ENCODE measurements around the gene TRAF7. TPM values are rescaled to one million over a fixed set of nuclear protein-coding genes. Genes with fewer than 3 reads are reported as not detected.
A peak's percentile ranks its signal among the peaks of the same experiment; 100 is the strongest.

The TRAF7 gene
- total and polyA plus RNA-seq, 2 of the 13 experiments (the other 11 are each of a cell fraction or from before 2014, with no cell fraction given), result 47.9 to 65.6 TPM

DNA sequence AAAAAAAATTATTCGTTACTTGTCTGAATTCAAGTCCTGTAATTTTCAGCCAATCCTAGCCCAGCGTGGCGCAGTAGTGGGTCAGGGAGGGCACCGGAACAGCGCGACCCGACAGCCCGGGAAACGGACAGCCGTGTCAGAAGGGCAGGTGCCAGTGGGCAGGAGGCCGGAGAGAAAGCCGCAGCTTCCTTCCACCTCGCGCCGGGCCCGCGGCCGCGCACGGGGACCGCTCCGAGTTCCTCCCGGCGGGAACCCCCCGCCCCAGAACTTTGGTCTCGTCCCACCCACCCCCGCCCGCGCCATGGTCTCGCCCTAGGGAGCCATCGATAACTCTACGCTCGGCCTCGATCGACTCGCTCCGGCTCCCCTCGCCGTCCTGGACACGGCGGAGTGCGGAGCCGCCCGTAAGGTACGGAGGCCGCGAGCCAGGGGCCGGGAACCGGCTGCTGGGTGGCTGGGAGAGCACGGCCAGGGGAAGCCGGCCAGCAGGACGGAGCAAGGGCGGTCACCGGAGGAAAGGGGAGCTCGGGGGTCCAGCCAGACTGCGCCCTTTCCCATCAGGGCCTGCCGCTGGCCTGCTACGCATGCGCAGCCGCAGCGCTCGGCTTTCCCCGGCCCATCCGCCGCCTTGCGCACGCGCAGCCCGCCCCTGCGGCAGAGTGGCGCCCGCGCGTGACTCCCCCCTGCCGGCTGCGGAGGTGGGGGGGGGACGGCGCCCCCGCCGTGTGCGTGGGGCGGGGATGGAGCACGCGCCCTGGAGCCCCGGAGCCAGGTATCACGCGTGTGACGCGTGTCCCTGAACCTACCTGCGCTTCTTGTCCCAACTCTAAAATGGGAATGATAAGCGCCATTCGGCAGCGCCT, 49.8 kb downstream of the TRAF7 start, which contains the start of gene MLST8 (continued):
- TF ChIP-seq HDAC2 (CRISPR knock-in tag; IDR thresholded peaks at IDR 0.05) (peak; percentile 50), SAP130 (CRISPR knock-in tag; IDR thresholded peaks at IDR 0.05; ENCODE audit: low read depth) (peak; percentile 74), RBAK (CRISPR knock-in tag; IDR thresholded peaks at IDR 0.05) (no peak), TEAD3 (CRISPR knock-in tag; optimal IDR thresholded peaks at IDR 0.05; ENCODE audit: borderline replicate concordance) (no peak), ASH2L (IDR thresholded peaks at IDR 0.05; ENCODE audit: insufficient read length, low read depth, low read length) (peak; percentile 89), ZNF292 (CRISPR knock-in tag; IDR thresholded peaks at IDR 0.05; ENCODE audit: borderline replicate concordance, low read depth) (no peak), ZBTB20 (CRISPR knock-in tag; IDR thresholded peaks at IDR 0.05; ENCODE audit: borderline replicate concordance, low read depth) (no peak), ZNF138 (CRISPR knock-in tag; IDR thresholded peaks at IDR 0.05; ENCODE audit: low read depth) (0 out of 2 replicates have a peak, but pooled peaks have one; percentile 15), HNRNPUL1 (IDR thresholded peaks at IDR 0.05; ENCODE audit: low read depth, low read length) (no peak), CHCHD3 (CRISPR knock-in tag; IDR thresholded peaks at IDR 0.05) (no peak), FOXK2 (IDR thresholded peaks at IDR 0.05) (peak; percentile 86), PHF20 (CRISPR knock-in tag; IDR thresholded peaks at IDR 0.05) (peak; percentile 75; the same call in 1 of the 2 replicates), MYNN (CRISPR knock-in tag; IDR thresholded peaks at IDR 0.05; ENCODE audit: low read depth) (0 out of 2 replicates have a peak, but pooled peaks have one; percentile 68), PHF8 (CRISPR knock-in tag; IDR thresholded peaks at IDR 0.05) (peak; percentile 100), FIP1L1 (IDR thresholded peaks at IDR 0.05; ENCODE audit: borderline replicate concordance, insufficient read depth, low read depth, low read length) (no peak), ZNF326 (CRISPR knock-in tag; IDR thresholded peaks at IDR 0.05; ENCODE audit: borderline replicate concordance) (no peak)
- TF ChIP-seq, protein P1, sequence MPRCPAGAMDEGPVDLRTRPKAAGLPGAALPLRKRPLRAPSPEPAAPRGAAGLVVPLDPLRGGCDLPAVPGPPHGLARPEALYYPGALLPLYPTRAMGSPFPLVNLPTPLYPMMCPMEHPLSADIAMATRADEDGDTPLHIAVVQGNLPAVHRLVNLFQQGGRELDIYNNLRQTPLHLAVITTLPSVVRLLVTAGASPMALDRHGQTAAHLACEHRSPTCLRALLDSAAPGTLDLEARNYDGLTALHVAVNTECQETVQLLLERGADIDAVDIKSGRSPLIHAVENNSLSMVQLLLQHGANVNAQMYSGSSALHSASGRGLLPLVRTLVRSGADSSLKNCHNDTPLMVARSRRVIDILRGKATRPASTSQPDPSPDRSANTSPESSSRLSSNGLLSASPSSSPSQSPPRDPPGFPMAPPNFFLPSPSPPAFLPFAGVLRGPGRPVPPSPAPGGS (CRISPR knock-in tag; IDR thresholded peaks at IDR 0.05), result peak; percentile 86
- TF ChIP-seq, protein P2, sequence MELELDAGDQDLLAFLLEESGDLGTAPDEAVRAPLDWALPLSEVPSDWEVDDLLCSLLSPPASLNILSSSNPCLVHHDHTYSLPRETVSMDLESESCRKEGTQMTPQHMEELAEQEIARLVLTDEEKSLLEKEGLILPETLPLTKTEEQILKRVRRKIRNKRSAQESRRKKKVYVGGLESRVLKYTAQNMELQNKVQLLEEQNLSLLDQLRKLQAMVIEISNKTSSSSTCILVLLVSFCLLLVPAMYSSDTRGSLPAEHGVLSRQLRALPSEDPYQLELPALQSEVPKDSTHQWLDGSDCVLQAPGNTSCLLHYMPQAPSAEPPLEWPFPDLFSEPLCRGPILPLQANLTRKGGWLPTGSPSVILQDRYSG (CRISPR knock-in tag; IDR thresholded peaks at IDR 0.05), result 0 out of 2 replicates have a peak, but pooled peaks have one; percentile 33
- TF ChIP-seq, protein P3, sequence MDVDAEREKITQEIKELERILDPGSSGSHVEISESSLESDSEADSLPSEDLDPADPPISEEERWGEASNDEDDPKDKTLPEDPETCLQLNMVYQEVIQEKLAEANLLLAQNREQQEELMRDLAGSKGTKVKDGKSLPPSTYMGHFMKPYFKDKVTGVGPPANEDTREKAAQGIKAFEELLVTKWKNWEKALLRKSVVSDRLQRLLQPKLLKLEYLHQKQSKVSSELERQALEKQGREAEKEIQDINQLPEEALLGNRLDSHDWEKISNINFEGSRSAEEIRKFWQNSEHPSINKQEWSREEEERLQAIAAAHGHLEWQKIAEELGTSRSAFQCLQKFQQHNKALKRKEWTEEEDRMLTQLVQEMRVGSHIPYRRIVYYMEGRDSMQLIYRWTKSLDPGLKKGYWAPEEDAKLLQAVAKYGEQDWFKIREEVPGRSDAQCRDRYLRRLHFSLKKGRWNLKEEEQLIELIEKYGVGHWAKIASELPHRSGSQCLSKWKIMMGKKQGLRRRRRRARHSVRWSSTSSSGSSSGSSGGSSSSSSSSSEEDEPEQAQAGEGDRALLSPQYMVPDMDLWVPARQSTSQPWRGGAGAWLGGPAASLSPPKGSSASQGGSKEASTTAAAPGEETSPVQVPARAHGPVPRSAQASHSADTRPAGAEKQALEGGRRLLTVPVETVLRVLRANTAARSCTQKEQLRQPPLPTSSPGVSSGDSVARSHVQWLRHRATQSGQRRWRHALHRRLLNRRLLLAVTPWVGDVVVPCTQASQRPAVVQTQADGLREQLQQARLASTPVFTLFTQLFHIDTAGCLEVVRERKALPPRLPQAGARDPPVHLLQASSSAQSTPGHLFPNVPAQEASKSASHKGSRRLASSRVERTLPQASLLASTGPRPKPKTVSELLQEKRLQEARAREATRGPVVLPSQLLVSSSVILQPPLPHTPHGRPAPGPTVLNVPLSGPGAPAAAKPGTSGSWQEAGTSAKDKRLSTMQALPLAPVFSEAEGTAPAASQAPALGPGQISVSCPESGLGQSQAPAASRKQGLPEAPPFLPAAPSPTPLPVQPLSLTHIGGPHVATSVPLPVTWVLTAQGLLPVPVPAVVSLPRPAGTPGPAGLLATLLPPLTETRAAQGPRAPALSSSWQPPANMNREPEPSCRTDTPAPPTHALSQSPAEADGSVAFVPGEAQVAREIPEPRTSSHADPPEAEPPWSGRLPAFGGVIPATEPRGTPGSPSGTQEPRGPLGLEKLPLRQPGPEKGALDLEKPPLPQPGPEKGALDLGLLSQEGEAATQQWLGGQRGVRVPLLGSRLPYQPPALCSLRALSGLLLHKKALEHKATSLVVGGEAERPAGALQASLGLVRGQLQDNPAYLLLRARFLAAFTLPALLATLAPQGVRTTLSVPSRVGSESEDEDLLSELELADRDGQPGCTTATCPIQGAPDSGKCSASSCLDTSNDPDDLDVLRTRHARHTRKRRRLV (CRISPR knock-in tag; IDR thresholded peaks at IDR 0.05), result peak; percentile 93
- TF ChIP-seq, protein P4, sequence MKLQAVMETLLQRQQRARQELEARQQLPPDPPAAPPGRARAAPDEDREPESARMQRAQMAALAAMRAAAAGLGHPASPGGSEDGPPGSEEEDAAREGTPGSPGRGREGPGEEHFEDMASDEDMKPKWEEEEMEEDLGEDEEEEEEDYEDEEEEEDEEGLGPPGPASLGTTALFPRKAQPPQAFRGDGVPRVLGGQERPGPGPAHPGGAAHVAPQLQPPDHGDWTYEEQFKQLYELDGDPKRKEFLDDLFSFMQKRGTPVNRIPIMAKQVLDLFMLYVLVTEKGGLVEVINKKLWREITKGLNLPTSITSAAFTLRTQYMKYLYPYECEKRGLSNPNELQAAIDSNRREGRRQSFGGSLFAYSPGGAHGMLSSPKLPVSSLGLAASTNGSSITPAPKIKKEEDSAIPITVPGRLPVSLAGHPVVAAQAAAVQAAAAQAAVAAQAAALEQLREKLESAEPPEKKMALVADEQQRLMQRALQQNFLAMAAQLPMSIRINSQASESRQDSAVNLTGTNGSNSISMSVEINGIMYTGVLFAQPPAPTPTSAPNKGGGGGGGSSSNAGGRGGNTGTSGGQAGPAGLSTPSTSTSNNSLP (IDR thresholded peaks at IDR 0.05; ENCODE audit: low read depth, low read length), result no peak
